GM23338 (cell line): ENCODE data around the gene CTSK. TPM values are rescaled to one million over a fixed set of nuclear protein-coding genes. Genes with fewer than 3 reads are reported as not detected.

Experiments used
- ATAC-seq: fragments of 200-7000 bp; cut with Tn5 transposase; 3 replicates; pipeline ENCODE4 v1.9.1; 2020
- DNase-seq: peaks from one replicate; pipeline ENCODE4 v3.0.0-alpha.2; 2015; ENCODE audit warnings: low spot score
- H2AFZ ChIP-seq: fragments of 200-600 bp; sonication (generic); 2 replicates; pipeline ENCODE4 v1.8.0; 2016; ENCODE audit warnings: antibody characterized with exemption, mild to moderate bottlenecking, moderate library complexity
- H3F3A ChIP-seq: fragments of 200-600 bp; sonication (generic); replicated peaks from 2 replicates; pipeline ENCODE4 v1.8.0; 2017; ENCODE audit warnings: antibody characterized with exemption, mixed run types, low read depth
- H3K27ac ChIP-seq: fragments of 200-600 bp; sonication (generic); 2 replicates; pipeline ENCODE4 v1.6.1; 2016; ENCODE audit warnings: low read depth
- H3K27me3 ChIP-seq: fragments of 200-600 bp; sonication (generic); 2 replicates; pipeline ENCODE4 v1.8.0; 2016; ENCODE audit warnings: mild to moderate bottlenecking, mixed run types, moderate library complexity; ENCODE audit not compliant: insufficient read depth
- H3K36me3 ChIP-seq: fragments of 200-600 bp; sonication (generic); 2 replicates; pipeline ENCODE4 v1.8.0; 2016; ENCODE audit warnings: mild to moderate bottlenecking; ENCODE audit not compliant: insufficient read depth
- H3K4me1 ChIP-seq: fragments of 200-600 bp; sonication (generic); 2 replicates; pipeline ENCODE4 v1.8.0; 2016; ENCODE audit warnings: mild to moderate bottlenecking, moderate library complexity; ENCODE audit not compliant: insufficient read depth
- H3K4me2 ChIP-seq: fragments of 200-600 bp; sonication (generic); 2 replicates; pipeline ENCODE4 v1.7.1; 2017; ENCODE audit warnings: mixed run types
- H3K4me3 ChIP-seq: fragments of 200-600 bp; sonication (generic); 2 replicates; pipeline ENCODE4 v1.6.1; 2016; ENCODE audit warnings: mixed run types
- H3K79me2 ChIP-seq: fragments of 200-600 bp; sonication (generic); replicated peaks from 2 replicates; pipeline ENCODE4 v1.8.0; 2017; ENCODE audit warnings: mild to moderate bottlenecking; ENCODE audit not compliant: insufficient read depth
- H3K9me2 ChIP-seq: fragments of 200-600 bp; sonication (generic); 2 replicates; pipeline ENCODE4 v1.8.0; 2017; ENCODE audit not compliant: insufficient read depth
- H4K20me1 ChIP-seq: fragments of 200-600 bp; sonication (generic); replicated peaks from 2 replicates; pipeline ENCODE4 v1.8.0; 2017; ENCODE audit warnings: mild to moderate bottlenecking; ENCODE audit not compliant: insufficient read depth
- H3K27ac Mint-ChIP-seq: 2 replicates; pipeline ENCODE4 v1.8.0; 2020; ENCODE audit warnings: inconsistent platforms, mild to moderate bottlenecking, moderate library complexity, mixed read lengths
- H3K27me3 Mint-ChIP-seq: 3 replicates; pipeline ENCODE4 v1.8.0; 2022; ENCODE audit warnings: low read depth, mild to moderate bottlenecking, moderate library complexity, mixed read lengths, inconsistent platforms; ENCODE audit not compliant: insufficient read depth, poor library complexity
- H3K36me3 Mint-ChIP-seq: 3 replicates; pipeline ENCODE4 v1.8.0; 2021; ENCODE audit warnings: low read depth, mild to moderate bottlenecking, inconsistent platforms, moderate library complexity, mixed read lengths
- H3K4me1 Mint-ChIP-seq: 3 replicates; pipeline ENCODE4 v1.8.0; 2020; ENCODE audit warnings: mild to moderate bottlenecking, inconsistent platforms, mixed read lengths
- H3K4me3 Mint-ChIP-seq: 3 replicates; pipeline ENCODE4 v1.8.0; 2021; ENCODE audit warnings: moderate library complexity, mild to moderate bottlenecking, inconsistent platforms, mixed read lengths
- H3K9me3 Mint-ChIP-seq: 3 replicates; pipeline ENCODE4 v1.8.0; 2020; ENCODE audit warnings: moderate library complexity, mild to moderate bottlenecking, inconsistent platforms, mixed read lengths
- CTCF ChIP-seq, 2 experiments: fragments of 200-600 bp in 1 of 2; sonication (generic) in 1 of 2; conservative IDR thresholded peaks; 2 replicates each; pipeline versions ENCODE4 v1.5.1 to v1.6.1; 2016 to 2017; ENCODE audit warnings: antibody characterized with exemption in 2 of 2, low read depth in 2 of 2, mild to moderate bottlenecking in 2 of 2, moderate library complexity in 1 of 2
- EZH2 ChIP-seq: fragments of 200-600 bp; sonication (generic); IDR thresholded peaks from one replicate; pipeline ENCODE4 v1.8.0; 2017; ENCODE audit warnings: antibody characterized with exemption, mild to moderate bottlenecking, low read depth; ENCODE audit not compliant: unreplicated experiment
- EZH2phosphoT487 ChIP-seq: fragments of 200-600 bp; sonication (generic); IDR thresholded peaks from one replicate; pipeline ENCODE4 v1.8.1; 2018; ENCODE audit warnings: antibody characterized with exemption; ENCODE audit not compliant: unreplicated experiment
- ZNF462 ChIP-seq: fragments of 250-450 bp; sonication (Bioruptor Pico); IDR thresholded peaks from 2 replicates; pipeline ENCODE4 v1.5.0; 2020; ENCODE audit warnings: mild to moderate bottlenecking, moderate library complexity
- polyA plus RNA-seq: library from polyadenylated mRNA; unstranded; fragments of >200 nt; fragmentation: Nextera tagmentation; extraction: Ambion mirVana; gene quantifications from 2 replicates; pipeline ENCODE4 v1.2.1, GENCODE V29; 2016
- total RNA-seq: library from RNA; depleted of rRNA; stranded (reverse); fragments of >200 nt; shearing (Covaris generic); gene quantifications from 2 replicates; pipeline ENCODE4 v1.2.3, GENCODE V29; 2014

The CTSK gene
- total and polyA plus RNA-seq, 2 experiments from 2014 or later, result 2.8 to 3.3 TPM

GRCh38 chr1:150846473-150847146 lies 38.5 kb upstream of the CTSK start (continued):
- no peak for TF ChIP-seq ZNF462 (CRISPR knock-in tag)

- no peak overlapping the region for H3K4me3 ChIP-seq
- H3K9me3 Mint-ChIP-seq, result no peaks in the 10 kb centered on the region
- no peaks in the 10 kb centered on the region for H3K9me2 ChIP-seq
- peaks cover 5% of the 10 kb centered on the region; the same call in 2 of the 3 replicates for H3K36me3 Mint-ChIP-seq
- no peak overlapping the region for H3K4me3 Mint-ChIP-seq
- TF ChIP-seq EZH2phosphoT487, result no peak
- TF ChIP-seq CTCF (conservative IDR thresholded peaks at IDR 0.05; ENCODE audit: low read depth in 2 of 2), result no peak
- no peak for TF ChIP-seq EZH2
- H4K20me1 ChIP-seq, result no peaks in the 10 kb centered on the region
- H3K27me3 ChIP-seq, result no peaks in the 10 kb centered on the region
- H3K27ac Mint-ChIP-seq, result no peak overlapping the region
- H3F3A ChIP-seq, result no peaks in the 10 kb centered on the region
- no peaks in the 10 kb centered on the region for H3K79me2 ChIP-seq
- no peak overlapping the region for H3K4me2 ChIP-seq
- H3K4me1 ChIP-seq, result peaks cover 11% of the 10 kb centered on the region
- DNase-seq, result no peak
- H3K36me3 ChIP-seq, result peaks cover 7% of the 10 kb centered on the region
- no peak for ATAC-seq
- peaks cover 10% of the 10 kb centered on the region; the same call in 2 of the 3 replicates for H3K4me1 Mint-ChIP-seq
- H2AFZ ChIP-seq, result no peak overlapping the region
- H3K27me3 Mint-ChIP-seq, result no peaks in the 10 kb centered on the region
- no peak overlapping the region for H3K27ac ChIP-seq
These were observed 35.4 kb upstream of the CTSK start for GRCh38 chr1:150843474-150843873.
